SK-N-SH treated with all-trans-retinoic acid at 6 μM for 48 hours (cell line): Measurements from ENCODE around the gene ANKRD60.

ENCODE experiments used
- ATAC-seq: fragments of 200-7000 bp; cut with Tn5 transposase; 3 replicates; pipeline ENCODE4 v1.9.1; 2020; ENCODE audit warnings: mild to moderate bottlenecking, moderate library complexity
- ARNTL ChIP-seq: fragments of 450-650 bp; formaldehyde crosslinking; IDR thresholded peaks from 2 replicates; pipeline ENCODE4 v1.5.0; 2020; ENCODE audit warnings: low read depth, mild to moderate bottlenecking, moderate library complexity, borderline replicate concordance
- CREB5 ChIP-seq: fragments of 250-450 bp; sonication (Bioruptor Pico); IDR thresholded peaks from 2 replicates; pipeline ENCODE4 v1.5.1; 2020; ENCODE audit warnings: low read depth, mild to moderate bottlenecking, moderate library complexity
- CSDC2 ChIP-seq: fragments of 250-450 bp; sonication (Bioruptor Pico); IDR thresholded peaks from 2 replicates; pipeline ENCODE4 v1.5.0; 2020; ENCODE audit warnings: mild to moderate bottlenecking, moderate library complexity
- CSRNP3 ChIP-seq: fragments of 250-450 bp; sonication (Bioruptor Pico); IDR thresholded peaks from 2 replicates; pipeline ENCODE4 v1.5.1; 2021; ENCODE audit warnings: mild to moderate bottlenecking, moderate library complexity
- ESRRG ChIP-seq: fragments of 250-450 bp; sonication (Bioruptor Pico); IDR thresholded peaks from 2 replicates; pipeline ENCODE4 v1.6.1; 2021; ENCODE audit warnings: mild to moderate bottlenecking
- GLIS3 ChIP-seq: fragments of 250-450 bp; sonication (Bioruptor Pico); IDR thresholded peaks from 2 replicates; pipeline ENCODE4 v1.5.0; 2020; ENCODE audit warnings: mild to moderate bottlenecking, moderate library complexity
- OSR1 ChIP-seq: fragments of 250-450 bp; sonication (Bioruptor Pico); IDR thresholded peaks from 2 replicates; pipeline ENCODE4 v1.8.0; 2022; ENCODE audit warnings: moderate library complexity, mild to moderate bottlenecking, inconsistent platforms
- POU6F1 ChIP-seq: fragments of 250-450 bp; sonication (Bioruptor Pico); IDR thresholded peaks from 2 replicates; pipeline ENCODE4 v1.8.0; 2021; ENCODE audit warnings: low read depth, mild to moderate bottlenecking, moderate library complexity, borderline replicate concordance
- PPARA ChIP-seq: fragments of 250-450 bp; sonication (Bioruptor Pico); IDR thresholded peaks from 2 replicates; pipeline ENCODE4 v1.5.0; 2020; ENCODE audit warnings: mild to moderate bottlenecking, borderline replicate concordance
- RARB ChIP-seq: fragments of 250-450 bp; sonication (Bioruptor Pico); IDR thresholded peaks from 2 replicates; pipeline ENCODE4 v1.8.0; 2021; ENCODE audit warnings: mild to moderate bottlenecking, moderate library complexity
- SNAI2 ChIP-seq: fragments of 250-450 bp; sonication (Bioruptor Pico); IDR thresholded peaks from 2 replicates; pipeline ENCODE4 v1.5.0; 2020; ENCODE audit warnings: mild to moderate bottlenecking, moderate library complexity
- TCF4 ChIP-seq: fragments of 250-450 bp; sonication (Bioruptor Pico); IDR thresholded peaks from 2 replicates; pipeline ENCODE4 v1.8.0; 2021; ENCODE audit warnings: mild to moderate bottlenecking, moderate library complexity, borderline replicate concordance
- TOX ChIP-seq: fragments of 250-450 bp; sonication (Bioruptor Pico); IDR thresholded peaks from 2 replicates; pipeline ENCODE4 v1.8.0; 2021; ENCODE audit warnings: mild to moderate bottlenecking, moderate library complexity, borderline replicate concordance
- TSHZ2 ChIP-seq: fragments of 250-450 bp; sonication (Bioruptor Pico); IDR thresholded peaks from 2 replicates; pipeline ENCODE4 v1.5.0; 2020; ENCODE audit warnings: mild to moderate bottlenecking, moderate library complexity
- ZC3H10 ChIP-seq: fragments of 250-450 bp; sonication (Bioruptor Pico); IDR thresholded peaks from 2 replicates; pipeline ENCODE4 v1.5.1; 2021; ENCODE audit warnings: mild to moderate bottlenecking, moderate library complexity
- ZFP3 ChIP-seq: fragments of 250-450 bp; sonication (Bioruptor Pico); IDR thresholded peaks from 2 replicates; pipeline ENCODE4 v1.5.0; 2020; ENCODE audit warnings: mild to moderate bottlenecking, moderate library complexity
- ZFP30 ChIP-seq: fragments of 450-650 bp; formaldehyde crosslinking; IDR thresholded peaks from 2 replicates; pipeline ENCODE4 v1.5.0; 2022; ENCODE audit warnings: mild to moderate bottlenecking, moderate library complexity
- ZNF565 ChIP-seq: fragments of 450-650 bp; formaldehyde crosslinking; conservative IDR thresholded peaks from 2 replicates; pipeline ENCODE4 v1.5.0; 2020; ENCODE audit warnings: low read depth, mild to moderate bottlenecking, moderate library complexity
- ZNF70 ChIP-seq: fragments of 450-650 bp; formaldehyde crosslinking; IDR thresholded peaks from 2 replicates; pipeline ENCODE4 v1.5.0; 2020; ENCODE audit warnings: mild to moderate bottlenecking, moderate library complexity
- ZNF8 ChIP-seq: fragments of 450-650 bp; formaldehyde crosslinking; IDR thresholded peaks from 2 replicates; pipeline ENCODE4 v1.5.0; 2020; ENCODE audit warnings: mild to moderate bottlenecking, moderate library complexity

ANKRD60 gene

GRCh38 chr20:58182521-58183140 lies 45.8 kb downstream of the ANKRD60 start:
- no peak for ATAC-seq
- no peak for TF ChIP-seq ZFP30
- TF ChIP-seq CSDC2 = no peak
- TF ChIP-seq TCF4 (CRISPR knock-in tag) = no peak
- TF ChIP-seq CSRNP3 (CRISPR knock-in tag) = no peak
- TF ChIP-seq ZFP3 (CRISPR knock-in tag) = no peak
- TF ChIP-seq ESRRG (CRISPR knock-in tag) = no peak
- TF ChIP-seq POU6F1 = no peak
- no peak for TF ChIP-seq RARB (CRISPR knock-in tag)
- no peak for TF ChIP-seq ARNTL (CRISPR knock-in tag)
- no peak for TF ChIP-seq GLIS3

- ATAC-seq = peak; percentile 96
- TF ChIP-seq TCF4 (CRISPR knock-in tag) = no peak
- TF ChIP-seq ZFP3 (CRISPR knock-in tag) = no peak
- no peak for TF ChIP-seq TSHZ2 (CRISPR knock-in tag)
- no peak for TF ChIP-seq ZNF565 (CRISPR knock-in tag)
- TF ChIP-seq ZC3H10 (CRISPR knock-in tag) = no peak
- no peak for TF ChIP-seq GLIS3
- TF ChIP-seq SNAI2 (CRISPR knock-in tag) = no peak
- no peak for TF ChIP-seq CSRNP3 (CRISPR knock-in tag)
- TF ChIP-seq POU6F1 = no peak
- TF ChIP-seq ZNF70 = no peak; the same call in 1 of the 2 replicates
- no peak for TF ChIP-seq ESRRG (CRISPR knock-in tag)
- no peak for TF ChIP-seq CREB5 (CRISPR knock-in tag)
- no peak for TF ChIP-seq OSR1 (CRISPR knock-in tag)
- TF ChIP-seq TOX = no peak
- no peak for TF ChIP-seq PPARA
- TF ChIP-seq CSDC2 = no peak
- TF ChIP-seq ZFP30 = no peak
- TF ChIP-seq ARNTL (CRISPR knock-in tag) = no peak
- TF ChIP-seq ZNF8 (CRISPR knock-in tag) = no peak
Observed at GRCh38 chr20:58179432-58180099, 48.9 kb downstream of the ANKRD60 start.
